Loucy (cell line): Measurements from ENCODE around the gene KLHDC8A.

Source experiments
- H2AFZ ChIP-seq: fragments of 200-600 bp; sonication (generic); 2 replicates; pipeline ENCODE4 v1.6.0; 2016; ENCODE audit warnings: antibody characterized with exemption, mild to moderate bottlenecking, low read length, moderate library complexity
- H3F3A ChIP-seq: fragments of 200-600 bp; 2 replicates; pipeline ENCODE4 v1.6.0; 2016; ENCODE audit warnings: antibody characterized with exemption, low read depth, mild to moderate bottlenecking
- H3K27me3 ChIP-seq: fragments of 200-600 bp; sonication (generic); 2 replicates; pipeline ENCODE4 v1.6.1; 2014; ENCODE audit warnings: low read length, mild to moderate bottlenecking; ENCODE audit not compliant: insufficient read depth, poor library complexity, severe bottlenecking
- H3K36me3 ChIP-seq: fragments of 200-600 bp; sonication (generic); 2 replicates; pipeline ENCODE4 v1.6.1; 2016; ENCODE audit warnings: low read length; ENCODE audit not compliant: insufficient read depth
- H3K4me1 ChIP-seq: fragments of 200-600 bp; sonication (generic); 2 replicates; pipeline ENCODE4 v1.5.1; 2014; ENCODE audit warnings: low read length, mild to moderate bottlenecking; ENCODE audit not compliant: insufficient read depth, poor library complexity, severe bottlenecking
- H3K4me2 ChIP-seq: fragments of 200-600 bp; sonication (generic); 2 replicates; pipeline ENCODE4 v1.6.0; 2014; ENCODE audit warnings: antibody characterized with exemption, low read length, low read depth, mild to moderate bottlenecking; ENCODE audit not compliant: poor library complexity, severe bottlenecking
- H3K4me3 ChIP-seq: fragments of 200-600 bp; sonication (generic); 2 replicates; pipeline ENCODE4 v1.5.1; 2014; ENCODE audit warnings: low read length, mild to moderate bottlenecking, mixed read lengths; ENCODE audit not compliant: poor library complexity, severe bottlenecking
- H3K79me2 ChIP-seq: fragments of 200-600 bp; sonication (generic); 2 replicates; pipeline ENCODE4 v1.6.1; 2014; ENCODE audit warnings: low read length; ENCODE audit not compliant: insufficient read depth
- H3K9ac ChIP-seq: fragments of 200-600 bp; sonication (generic); 2 replicates; pipeline ENCODE4 v1.6.0; 2014; ENCODE audit warnings: mild to moderate bottlenecking, low read depth, low read length, moderate library complexity; ENCODE audit not compliant: poor library complexity, severe bottlenecking
- H3K9me2 ChIP-seq: fragments of 200-600 bp; sonication (generic); replicated peaks from 2 replicates; pipeline ENCODE4 v1.6.1; 2016; ENCODE audit warnings: low read depth, low read length, mixed read lengths
- H3K9me3 ChIP-seq: fragments of 200-600 bp; sonication (generic); 2 replicates; pipeline ENCODE4 v1.6.1; 2014; ENCODE audit warnings: mild to moderate bottlenecking, antibody characterized with exemption, low read length, low read depth; ENCODE audit not compliant: insufficient read depth
- H4K20me1 ChIP-seq: fragments of 200-600 bp; sonication (generic); 2 replicates; pipeline ENCODE4 v1.6.0; 2014; ENCODE audit warnings: antibody characterized with exemption, low read length, mild to moderate bottlenecking; ENCODE audit not compliant: insufficient read depth, poor library complexity, severe bottlenecking
- CTCF ChIP-seq: fragments of 200-600 bp; sonication (generic); conservative IDR thresholded peaks from 2 replicates; pipeline ENCODE4 v1.5.1; 2014; ENCODE audit warnings: mild to moderate bottlenecking, antibody characterized with exemption, low read length
- EZH2phosphoT487 ChIP-seq: fragments of 200-600 bp; IDR thresholded peaks from 2 replicates; pipeline ENCODE4 v1.6.1; 2018; ENCODE audit warnings: antibody characterized with exemption, mild to moderate bottlenecking, moderate library complexity, borderline replicate concordance

KLHDC8A gene

GRCh38 chr1:205348554-205349487 lies 7.9 kb downstream of the KLHDC8A start:
- TF ChIP-seq EZH2phosphoT487 (no peak), CTCF (no peak)
- Histone ChIP-seq H3K4me2 (no peak overlapping the region), H3K4me3 (no peak overlapping the region), H3K79me2 (no peaks in the 10 kb centered on the region), H3K4me1 (peaks cover 4% of the 10 kb centered on the region), H3K9ac (no peak overlapping the region), H3K36me3 (no peaks in the 10 kb centered on the region), H4K20me1 (no peaks in the 10 kb centered on the region), H3F3A (no peaks in the 10 kb centered on the region), H3K27me3 (no peaks in the 10 kb centered on the region), H2AFZ (no peak overlapping the region), H3K9me3 (no peaks in the 10 kb centered on the region), H3K9me2 (no peaks in the 10 kb centered on the region)

- Histone ChIP-seq H3F3A (no peaks in the 10 kb centered on the region), H4K20me1 (no peaks in the 10 kb centered on the region), H3K79me2 (no peaks in the 10 kb centered on the region), H3K36me3 (no peaks in the 10 kb centered on the region), H3K4me1 (peaks cover 4% of the 10 kb centered on the region), H3K9me3 (no peaks in the 10 kb centered on the region), H3K9me2 (no peaks in the 10 kb centered on the region), H3K4me2 (no peak overlapping the region), H3K27me3 (no peaks in the 10 kb centered on the region), H2AFZ (no peak overlapping the region), H3K4me3 (no peak overlapping the region), H3K9ac (no peak overlapping the region)
- no peak for TF ChIP-seq EZH2phosphoT487
- TF ChIP-seq CTCF, result no peak
Measured at GRCh38 chr1:205346956-205347574, 9.7 kb downstream of the KLHDC8A start.

- H3K4me1 ChIP-seq, result peaks cover 4% of the 10 kb centered on the region
- H3K36me3 ChIP-seq, result no peaks in the 10 kb centered on the region
- no peaks in the 10 kb centered on the region for H3K27me3 ChIP-seq
- H3F3A ChIP-seq, result no peaks in the 10 kb centered on the region
- no peak overlapping the region for H3K9ac ChIP-seq
- no peak overlapping the region for H3K4me2 ChIP-seq
- H3K79me2 ChIP-seq, result no peaks in the 10 kb centered on the region
- H3K9me2 ChIP-seq, result no peaks in the 10 kb centered on the region
- no peak for TF ChIP-seq EZH2phosphoT487
- TF ChIP-seq CTCF, result no peak
- H3K4me3 ChIP-seq, result no peak overlapping the region
- H4K20me1 ChIP-seq, result no peaks in the 10 kb centered on the region
- H3K9me3 ChIP-seq, result no peaks in the 10 kb centered on the region
- no peak overlapping the region for H2AFZ ChIP-seq
Measured at GRCh38 chr1:205345761-205346160, 11.0 kb downstream of the KLHDC8A start.
